ENCODE measurements around the gene CACNA1C.

Gene CACNA1C

GRCh38 chr12:2439332-2440100 lies 386.7 kb downstream of the CACNA1C start:
- peak; percentile 41 for DNase-seq

GRCh38 chr12:2443776-2444175 lies 391.0 kb downstream of the CACNA1C start:
- DNase-seq: no peak

GRCh38 chr12:2445968-2446367 lies 393.2 kb downstream of the CACNA1C start:
- no peak for DNase-seq

GRCh38 chr12:2447861-2448260 lies 395.1 kb downstream of the CACNA1C start:
- no peak for DNase-seq

- no peak for DNase-seq
Measured at GRCh38 chr12:2449586-2449985, 396.8 kb downstream of the CACNA1C start.

- no peak for DNase-seq
Measured at GRCh38 chr12:2450553-2450952, 397.8 kb downstream of the CACNA1C start.

GRCh38 chr12:2451025-2451424 lies 398.2 kb downstream of the CACNA1C start:
- no peak for DNase-seq

GRCh38 chr12:2451497-2451896 lies 398.7 kb downstream of the CACNA1C start:
- no peak for DNase-seq

GRCh38 chr12:2453076-2453760 lies 400.4 kb downstream of the CACNA1C start:
- DNase-seq: no peak

GRCh38 chr12:2453761-2454090 lies 400.9 kb downstream of the CACNA1C start:
- DNase-seq: no peak

- no peak for DNase-seq
Measured at GRCh38 chr12:2454601-2455177, 401.9 kb downstream of the CACNA1C start.

GRCh38 chr12:2455410-2455809 lies 402.6 kb downstream of the CACNA1C start:
- no peak for DNase-seq

GRCh38 chr12:2456122-2456812 lies 403.5 kb downstream of the CACNA1C start:
- DNase-seq: no peak

- no peak for DNase-seq
Measured at GRCh38 chr12:2456813-2457186, 404.0 kb downstream of the CACNA1C start.

GRCh38 chr12:2457215-2457932 lies 404.6 kb downstream of the CACNA1C start:
- DNase-seq: no peak

- no peak for DNase-seq
Measured at GRCh38 chr12:2457933-2458414, 405.2 kb downstream of the CACNA1C start.

- no peak for DNase-seq
Measured at GRCh38 chr12:2460051-2460670, 407.4 kb downstream of the CACNA1C start.

- no peak for DNase-seq
Measured at GRCh38 chr12:2461046-2461445, 408.3 kb downstream of the CACNA1C start.

GRCh38 chr12:2461645-2462044 lies 408.9 kb downstream of the CACNA1C start:
- DNase-seq: no peak

- no peak for DNase-seq
Measured at GRCh38 chr12:2462087-2462486, 409.3 kb downstream of the CACNA1C start.

GRCh38 chr12:2463719-2464118 lies 410.9 kb downstream of the CACNA1C start:
- DNase-seq: no peak

GRCh38 chr12:2465681-2466080 lies 412.9 kb downstream of the CACNA1C start:
- DNase-seq: no peak
